Chondrocyte (in vitro differentiated cells): Measurements from ENCODE around the gene FAM219B. TPM values are rescaled to one million over a fixed set of nuclear protein-coding genes. Genes with fewer than 3 reads are reported as not detected.

Experiments
- DNase-seq: peaks from one replicate; pipeline ENCODE4 v3.0.0; 2021; ENCODE audit warnings: mixed read lengths, low spot score
- H3K27ac Mint-ChIP-seq: one replicate; pipeline ENCODE4 v1.8.0; 2021; ENCODE audit warnings: mild to moderate bottlenecking, moderate library complexity, mixed read lengths; ENCODE audit not compliant: unreplicated experiment
- H3K27me3 Mint-ChIP-seq: 2 replicates; pipeline ENCODE4 v1.8.0; 2021; ENCODE audit warnings: low read depth, mixed read lengths
- H3K36me3 Mint-ChIP-seq: 2 replicates; pipeline ENCODE4 v1.8.0; 2021; ENCODE audit warnings: low read depth, mixed read lengths
- H3K4me1 Mint-ChIP-seq: 2 replicates; pipeline ENCODE4 v1.8.0; 2021; ENCODE audit warnings: low read depth, mild to moderate bottlenecking, mixed read lengths
- H3K4me3 Mint-ChIP-seq: one replicate; pipeline ENCODE4 v1.8.0; 2021; ENCODE audit warnings: mild to moderate bottlenecking, moderate library complexity, mixed read lengths; ENCODE audit not compliant: unreplicated experiment
- H3K9me3 Mint-ChIP-seq: 2 replicates; pipeline ENCODE4 v1.8.0; 2021; ENCODE audit warnings: low read depth, mixed read lengths
- total RNA-seq: library from RNA; stranded (reverse); gene quantifications from 3 replicates; pipeline ENCODE4 v1.2.1, GENCODE V29; 2021
- TF ChIP-seq, protein P1 (sequence below): fragments of 200-600 bp; sonication (generic); IDR thresholded peaks from 2 replicates; pipeline ENCODE4 v1.5.0; 2021; ENCODE audit warnings: antibody characterized with exemption, mild to moderate bottlenecking, moderate library complexity

Gene FAM219B
- total RNA-seq, 1 donor from 2014 or later = 97.6 TPM

DNA sequence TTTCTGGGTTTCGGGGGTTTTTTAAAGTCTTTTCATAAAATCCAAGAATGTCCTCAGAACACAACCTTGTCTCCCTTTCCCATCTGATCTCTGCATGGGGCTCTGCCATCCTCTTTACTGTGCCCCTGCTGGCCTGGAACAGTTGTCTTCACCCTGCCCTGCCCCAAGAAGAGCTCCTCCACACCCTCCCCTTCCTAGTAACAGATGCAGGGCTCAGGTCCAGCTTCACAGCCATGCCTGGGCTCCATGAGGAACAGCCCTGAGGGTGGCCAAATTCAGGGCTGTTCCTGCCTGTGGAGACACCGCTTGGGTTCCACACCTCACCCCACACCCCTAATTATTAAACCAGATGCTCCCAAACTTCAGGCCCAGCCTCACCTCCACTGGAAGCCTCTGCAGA lies 50.8 kb downstream of the FAM219B start:
- no peak for DNase-seq
- Mint-ChIP-seq H3K27me3 (no peaks in the 10 kb centered on the region), H3K4me3 (no peak overlapping the region), H3K27ac (no peak overlapping the region), H3K36me3 (peaks cover 10% of the 10 kb centered on the region), H3K4me1 (peaks cover 11% of the 10 kb centered on the region), H3K9me3 (no peaks in the 10 kb centered on the region)
- TF ChIP-seq, protein P1, sequence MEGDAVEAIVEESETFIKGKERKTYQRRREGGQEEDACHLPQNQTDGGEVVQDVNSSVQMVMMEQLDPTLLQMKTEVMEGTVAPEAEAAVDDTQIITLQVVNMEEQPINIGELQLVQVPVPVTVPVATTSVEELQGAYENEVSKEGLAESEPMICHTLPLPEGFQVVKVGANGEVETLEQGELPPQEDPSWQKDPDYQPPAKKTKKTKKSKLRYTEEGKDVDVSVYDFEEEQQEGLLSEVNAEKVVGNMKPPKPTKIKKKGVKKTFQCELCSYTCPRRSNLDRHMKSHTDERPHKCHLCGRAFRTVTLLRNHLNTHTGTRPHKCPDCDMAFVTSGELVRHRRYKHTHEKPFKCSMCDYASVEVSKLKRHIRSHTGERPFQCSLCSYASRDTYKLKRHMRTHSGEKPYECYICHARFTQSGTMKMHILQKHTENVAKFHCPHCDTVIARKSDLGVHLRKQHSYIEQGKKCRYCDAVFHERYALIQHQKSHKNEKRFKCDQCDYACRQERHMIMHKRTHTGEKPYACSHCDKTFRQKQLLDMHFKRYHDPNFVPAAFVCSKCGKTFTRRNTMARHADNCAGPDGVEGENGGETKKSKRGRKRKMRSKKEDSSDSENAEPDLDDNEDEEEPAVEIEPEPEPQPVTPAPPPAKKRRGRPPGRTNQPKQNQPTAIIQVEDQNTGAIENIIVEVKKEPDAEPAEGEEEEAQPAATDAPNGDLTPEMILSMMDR = no peak

DNA sequence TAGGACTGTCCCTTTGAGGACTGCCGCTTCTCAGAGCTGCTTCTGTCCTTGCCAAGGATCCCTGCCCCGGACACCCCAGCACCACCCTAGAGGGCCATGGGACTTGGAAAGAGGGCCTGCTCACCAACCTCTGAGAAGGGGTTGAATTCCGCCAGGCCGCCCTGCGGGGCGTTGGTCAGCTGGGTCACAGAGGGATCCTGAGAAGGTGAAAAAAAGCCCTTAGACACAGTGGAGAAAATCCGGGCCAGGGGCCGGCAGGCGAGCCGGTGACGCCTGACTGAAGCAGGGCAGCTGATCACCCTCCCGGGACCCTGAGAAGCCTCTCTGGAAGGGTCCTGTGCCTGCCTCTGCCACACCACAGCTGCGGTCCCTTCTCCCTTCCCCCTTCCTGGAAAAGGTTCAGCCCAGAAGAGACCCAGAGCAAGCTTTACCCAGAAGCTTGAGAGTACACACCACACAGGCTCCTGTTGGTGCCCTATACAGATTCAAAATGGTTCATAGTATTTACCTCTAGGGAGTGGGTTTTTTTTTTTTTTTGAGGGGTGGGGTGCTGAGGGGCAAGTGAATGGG lies 52.1 kb downstream of the FAM219B start:
- H3K27ac Mint-ChIP-seq = no peak overlapping the region

DNA sequence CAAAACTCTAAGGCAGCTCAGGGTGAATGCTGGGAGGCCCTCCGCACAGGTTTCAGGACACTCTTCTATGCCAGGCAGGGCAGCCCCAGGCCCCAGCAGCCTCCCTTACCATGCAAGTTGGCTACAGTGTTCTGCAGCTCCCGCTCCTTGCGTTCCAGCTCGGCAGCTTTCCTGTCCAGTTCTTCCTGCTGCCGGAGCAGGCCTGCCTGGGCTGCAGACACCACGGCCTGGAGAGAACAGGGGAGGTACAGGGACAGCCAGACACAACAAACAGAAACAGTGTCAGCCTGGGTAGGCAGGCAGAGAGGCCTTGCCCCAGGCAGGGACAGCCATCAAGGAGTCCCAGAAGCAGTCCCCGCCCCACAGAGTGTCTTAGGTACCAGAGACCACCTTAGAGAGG lies 54.7 kb downstream of the FAM219B start:
- Mint-ChIP-seq H3K36me3 (peaks cover 22% of the 10 kb centered on the region), H3K27me3 (no peaks in the 10 kb centered on the region), H3K27ac (no peak overlapping the region), H3K9me3 (no peaks in the 10 kb centered on the region), H3K4me1 (peaks cover 5% of the 10 kb centered on the region), H3K4me3 (no peak overlapping the region)
- TF ChIP-seq, protein P1 = no peak
- no peak for DNase-seq

More for the DNA sequence above, 52.1 kb downstream of the FAM219B start:
- H3K4me3 Mint-ChIP-seq = no peak overlapping the region
- TF ChIP-seq, protein P1 = no peak
- peaks cover 13% of the 10 kb centered on the region for H3K36me3 Mint-ChIP-seq
- no peaks in the 10 kb centered on the region for H3K9me3 Mint-ChIP-seq
- H3K4me1 Mint-ChIP-seq = peaks cover 11% of the 10 kb centered on the region
- no peak for DNase-seq
- no peaks in the 10 kb centered on the region for H3K27me3 Mint-ChIP-seq

DNA sequence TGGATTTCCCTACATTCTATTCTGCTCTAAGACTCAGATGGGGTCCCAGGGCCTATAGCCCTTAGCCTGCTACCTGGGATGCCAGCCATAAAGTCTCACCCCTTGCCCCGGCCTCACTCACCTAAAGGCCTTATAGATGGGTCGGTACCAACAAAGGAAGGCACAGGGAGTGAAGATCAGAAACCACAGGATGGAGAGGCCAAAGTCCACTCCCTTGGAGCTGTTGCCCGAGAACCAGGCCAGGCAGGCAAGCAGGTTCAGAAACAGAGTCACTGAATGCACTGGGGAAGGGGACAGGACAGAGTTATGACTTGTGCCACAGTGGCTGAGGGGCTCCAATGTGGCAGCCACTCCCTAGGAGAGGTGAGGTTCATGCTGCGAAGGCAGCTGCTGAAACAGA lies 56.3 kb downstream of the FAM219B start:
- no peak for DNase-seq
- no peak overlapping the region for H3K27ac Mint-ChIP-seq
- no peaks in the 10 kb centered on the region for H3K4me1 Mint-ChIP-seq
- peaks cover 24% of the 10 kb centered on the region for H3K36me3 Mint-ChIP-seq
- H3K4me3 Mint-ChIP-seq = no peak overlapping the region
- TF ChIP-seq, protein P1 = no peak
- no peaks in the 10 kb centered on the region for H3K27me3 Mint-ChIP-seq
- no peaks in the 10 kb centered on the region for H3K9me3 Mint-ChIP-seq

Other genes starting within 250 kb of the FAM219B start
- 32.8 to 46.0 TPM (median 41.0 TPM) in 3 replicates for gene EDC3, start 210.8 kb downstream of the FAM219B start, total RNA-seq
- gene CYP1A1, start 181.3 kb downstream of the FAM219B start, total RNA-seq = 0.22 to 0.67 TPM (median 0.27 TPM) in 3 replicates
- not detected in 3 replicates for gene CYP1A2, start 158.0 kb downstream of the FAM219B start, total RNA-seq
- 39.9 to 47.4 TPM (median 41.5 TPM) in 3 replicates for gene CSK, start 124.8 kb downstream of the FAM219B start, total RNA-seq
- 0.82 TPM in 1 of 3 replicates, not detected in the others for gene LMAN1L, start 94.0 kb downstream of the FAM219B start, total RNA-seq
- not detected in 3 replicates for gene CPLX3, start 80.2 kb downstream of the FAM219B start, total RNA-seq
- gene ULK3, start 63.7 kb downstream of the FAM219B start, total RNA-seq = 24.3 to 29.0 TPM (median 24.5 TPM) in 3 replicates
- 67.4 to 75.5 TPM (median 67.9 TPM) in 3 replicates for gene SCAMP2, start 33.5 kb downstream of the FAM219B start, total RNA-seq
- 27.6 to 29.2 TPM (median 28.2 TPM) in 3 replicates for gene MPI, start 16.8 kb downstream of the FAM219B start, total RNA-seq
- gene COX5A, start 31.2 kb upstream of the FAM219B start, total RNA-seq = 126 to 133 TPM (median 131 TPM) in 3 replicates
- gene RPP25, start 49.9 kb upstream of the FAM219B start, total RNA-seq = 12.2 to 17.8 TPM (median 17.7 TPM) in 3 replicates
- gene SCAMP5, start 88.7 kb upstream of the FAM219B start, total RNA-seq = 20.6 to 29.3 TPM (median 22.4 TPM) in 3 replicates
- gene PPCDC, start 116.7 kb upstream of the FAM219B start, total RNA-seq = 7.3 to 12.9 TPM (median 8.7 TPM) in 3 replicates